ENCODE results near the gene HSPBAP1. TPM values are rescaled to one million over a fixed set of nuclear protein-coding genes. Genes with fewer than 3 reads are reported as not detected.
A peak's percentile ranks its signal among the peaks of the same experiment; 100 is the strongest.

Gene HSPBAP1
- total RNA-seq, 1 donor from 2014 or later = 9.1 TPM

- Mint-ChIP-seq H3K4me3 (no peak overlapping the region), H3K9me3 (no peaks in the 10 kb centered on the region), H3K4me1 (ENCODE audit: unreplicated experiment) (no peaks in the 10 kb centered on the region), H3K27ac (peak overlapping the region; percentile 83), H3K27me3 (no peaks in the 10 kb centered on the region), H3K36me3 (peaks cover 10% of the 10 kb centered on the region)
- DNase-seq (ENCODE audit: extremely low spot score, unreplicated experiment) = no peak
- TF ChIP-seq CTCF (conservative IDR thresholded peaks at IDR 0.05) = no peak
These were observed 8.4 kb downstream of the HSPBAP1 start for GRCh38 chr3:122785231-122785630.

- Mint-ChIP-seq H3K36me3 (peaks cover 10% of the 10 kb centered on the region), H3K27me3 (no peaks in the 10 kb centered on the region), H3K9me3 (no peaks in the 10 kb centered on the region), H3K4me3 (no peak overlapping the region), H3K4me1 (ENCODE audit: unreplicated experiment) (no peaks in the 10 kb centered on the region), H3K27ac (peak overlapping the region; percentile 83)
- DNase-seq (ENCODE audit: extremely low spot score, unreplicated experiment) = no peak
- no peak for TF ChIP-seq CTCF (conservative IDR thresholded peaks at IDR 0.05)
These were observed 9.2 kb downstream of the HSPBAP1 start for GRCh38 chr3:122784436-122784835.

- no peaks in the 10 kb centered on the region for H3K27me3 Mint-ChIP-seq
- H3K36me3 Mint-ChIP-seq = peaks cover 10% of the 10 kb centered on the region
- H3K27ac Mint-ChIP-seq = no peak overlapping the region
- no peak for DNase-seq (ENCODE audit: extremely low spot score, unreplicated experiment)
- no peaks in the 10 kb centered on the region for H3K9me3 Mint-ChIP-seq
- no peak overlapping the region for H3K4me3 Mint-ChIP-seq
- H3K4me1 Mint-ChIP-seq (ENCODE audit: unreplicated experiment) = no peaks in the 10 kb centered on the region
- TF ChIP-seq CTCF (conservative IDR thresholded peaks at IDR 0.05) = no peak
These were observed 10.8 kb downstream of the HSPBAP1 start for GRCh38 chr3:122782804-122783203.

- no peaks in the 10 kb centered on the region for H3K27me3 Mint-ChIP-seq
- H3K4me3 Mint-ChIP-seq = no peak overlapping the region
- H3K9me3 Mint-ChIP-seq = no peaks in the 10 kb centered on the region
- peaks cover 10% of the 10 kb centered on the region for H3K36me3 Mint-ChIP-seq
- H3K27ac Mint-ChIP-seq = no peak overlapping the region
- DNase-seq (ENCODE audit: extremely low spot score, unreplicated experiment) = no peak
- no peak for TF ChIP-seq CTCF (conservative IDR thresholded peaks at IDR 0.05)
- no peaks in the 10 kb centered on the region for H3K4me1 Mint-ChIP-seq (ENCODE audit: unreplicated experiment)
These were observed 16.1 kb downstream of the HSPBAP1 start for GRCh38 chr3:122777563-122777962.

GRCh38 chr3:122776675-122777468 is 16.8 kb downstream of the HSPBAP1 start:
- TF ChIP-seq CTCF (conservative IDR thresholded peaks at IDR 0.05) = no peak
- no peak overlapping the region for H3K4me3 Mint-ChIP-seq
- peaks cover 10% of the 10 kb centered on the region for H3K36me3 Mint-ChIP-seq
- H3K9me3 Mint-ChIP-seq = no peaks in the 10 kb centered on the region
- DNase-seq (ENCODE audit: extremely low spot score, unreplicated experiment) = no peak
- H3K27ac Mint-ChIP-seq = no peak overlapping the region
- no peaks in the 10 kb centered on the region for H3K4me1 Mint-ChIP-seq (ENCODE audit: unreplicated experiment)
- no peaks in the 10 kb centered on the region for H3K27me3 Mint-ChIP-seq

Data from type B pancreatic cell (in vitro differentiated cells).